Mononuclear cell (primary cell): Measurements from ENCODE around the gene MRAS. TPM values are rescaled to one million over a fixed set of nuclear protein-coding genes. Genes with fewer than 3 reads are reported as not detected.

Experiments used
- H3K27me3 ChIP-seq: 2 replicates; pipeline ENCODE4 v1.6.0; 2011; ENCODE audit warnings: low read length, control low read depth; ENCODE audit not compliant: insufficient read depth
- H3K4me1 ChIP-seq: 2 replicates; pipeline ENCODE4 v1.5.1; 2011; ENCODE audit warnings: mild to moderate bottlenecking, low read length, control low read depth; ENCODE audit not compliant: insufficient read depth
- H3K4me3 ChIP-seq: 2 replicates; pipeline ENCODE4 v1.5.1; 2011; ENCODE audit warnings: mild to moderate bottlenecking, low read length, moderate library complexity
- H3K9me3 ChIP-seq: 2 replicates; pipeline ENCODE4 v1.5.1; 2011; ENCODE audit warnings: low read depth, mild to moderate bottlenecking, control low read depth, low read length
- total RNA-seq: library from RNA; depleted of rRNA; stranded (reverse); fragments of >200 nt; gene quantifications from one replicate; pipeline ENCODE4 v1.2.3, GENCODE V29; 2012

The MRAS gene
- total RNA-seq, 1 donor = 5.8 TPM

GRCh38 chr3:138356730-138357405 is 8.5 kb downstream of the MRAS start:
- Histone ChIP-seq H3K9me3 (no peaks in the 10 kb centered on the region), H3K4me3 (no peak overlapping the region), H3K27me3 (no peaks in the 10 kb centered on the region)

GRCh38 chr3:138359148-138359918 is 11.0 kb downstream of the MRAS start:
- H3K4me1 ChIP-seq = no peaks in the 10 kb centered on the region
- no peaks in the 10 kb centered on the region for H3K9me3 ChIP-seq
- no peak overlapping the region for H3K4me3 ChIP-seq
- no peaks in the 10 kb centered on the region for H3K27me3 ChIP-seq

More at GRCh38 chr3:138356730-138357405, 8.5 kb downstream of the MRAS start:
- H3K4me1 ChIP-seq = no peaks in the 10 kb centered on the region

- Histone ChIP-seq H3K9me3 (no peaks in the 10 kb centered on the region), H3K4me1 (no peaks in the 10 kb centered on the region), H3K27me3 (no peaks in the 10 kb centered on the region), H3K4me3 (no peak overlapping the region)
These were observed 11.8 kb downstream of the MRAS start for GRCh38 chr3:138359919-138360868.

- Histone ChIP-seq H3K27me3 (no peaks in the 10 kb centered on the region), H3K4me3 (no peak overlapping the region), H3K4me1 (no peaks in the 10 kb centered on the region), H3K9me3 (no peaks in the 10 kb centered on the region)
These were observed 12.6 kb downstream of the MRAS start for GRCh38 chr3:138360869-138361525.

GRCh38 chr3:138361561-138361971 is 13.2 kb downstream of the MRAS start:
- Histone ChIP-seq H3K4me1 (no peaks in the 10 kb centered on the region), H3K9me3 (no peaks in the 10 kb centered on the region), H3K27me3 (no peaks in the 10 kb centered on the region), H3K4me3 (no peak overlapping the region)

GRCh38 chr3:138362538-138362937 is 14.2 kb downstream of the MRAS start:
- H3K9me3 ChIP-seq = no peaks in the 10 kb centered on the region
- no peaks in the 10 kb centered on the region for H3K27me3 ChIP-seq
- peaks cover 7% of the 10 kb centered on the region for H3K4me1 ChIP-seq
- H3K4me3 ChIP-seq = no peak overlapping the region

GRCh38 chr3:138363322-138363721 is 14.9 kb downstream of the MRAS start:
- Histone ChIP-seq H3K9me3 (no peaks in the 10 kb centered on the region), H3K4me1 (peaks cover 14% of the 10 kb centered on the region), H3K27me3 (no peaks in the 10 kb centered on the region), H3K4me3 (no peak overlapping the region)

- Histone ChIP-seq H3K4me3 (no peak overlapping the region), H3K27me3 (no peaks in the 10 kb centered on the region), H3K9me3 (no peaks in the 10 kb centered on the region), H3K4me1 (peaks cover 21% of the 10 kb centered on the region)
These were observed 16.2 kb downstream of the MRAS start for GRCh38 chr3:138364356-138365252.

GRCh38 chr3:138365253-138365555 is 16.8 kb downstream of the MRAS start:
- Histone ChIP-seq H3K4me1 (peaks cover 23% of the 10 kb centered on the region), H3K9me3 (no peaks in the 10 kb centered on the region), H3K27me3 (no peaks in the 10 kb centered on the region), H3K4me3 (no peak overlapping the region)

GRCh38 chr3:138366006-138366759 is 17.8 kb downstream of the MRAS start:
- Histone ChIP-seq H3K4me1 (peaks cover 29% of the 10 kb centered on the region), H3K9me3 (no peaks in the 10 kb centered on the region), H3K27me3 (no peaks in the 10 kb centered on the region), H3K4me3 (no peak overlapping the region)

- Histone ChIP-seq H3K4me1 (peaks cover 37% of the 10 kb centered on the region), H3K9me3 (no peaks in the 10 kb centered on the region), H3K27me3 (no peaks in the 10 kb centered on the region), H3K4me3 (no peak overlapping the region)
These were observed 19.0 kb downstream of the MRAS start for GRCh38 chr3:138367326-138367850.

GRCh38 chr3:138367911-138368310 is 19.5 kb downstream of the MRAS start:
- Histone ChIP-seq H3K4me3 (no peak overlapping the region), H3K4me1 (peaks cover 37% of the 10 kb centered on the region), H3K27me3 (no peaks in the 10 kb centered on the region), H3K9me3 (no peaks in the 10 kb centered on the region)

- H3K27me3 ChIP-seq = no peaks in the 10 kb centered on the region
- H3K4me3 ChIP-seq = no peak overlapping the region
- H3K4me1 ChIP-seq = peaks cover 37% of the 10 kb centered on the region
- H3K9me3 ChIP-seq = no peaks in the 10 kb centered on the region
These were observed 20.9 kb downstream of the MRAS start for GRCh38 chr3:138369151-138369900.
